ENCODE data around the gene HBG2.

- TF ChIP-seq EP300 (IDR thresholded peaks at IDR 0.05) (no peak), POLR2A (IDR thresholded peaks at IDR 0.05) (no peak)
Measured at GRCh38 chr11:5225480-5225871, 29.1 kb downstream of the HBG2 start.
